GM19372 (cell line): ENCODE data around the gene RASA4B.
A peak's percentile ranks its signal among the peaks of the same experiment; 100 is the strongest.
"Not testable (repeated sequence)": the region's sequence is repeated elsewhere in the genome, so short reads cannot be mapped to it uniquely, and the experiment has no call there.

Source experiments
- ATAC-seq: cut with Tn5 transposase; IDR thresholded peaks from one replicate; pipeline ENCODE4 v1.9.1; 2021; ENCODE audit warnings: mild to moderate bottlenecking, low read depth, moderate library complexity; ENCODE audit not compliant: unreplicated experiment

RASA4B gene

DNA sequence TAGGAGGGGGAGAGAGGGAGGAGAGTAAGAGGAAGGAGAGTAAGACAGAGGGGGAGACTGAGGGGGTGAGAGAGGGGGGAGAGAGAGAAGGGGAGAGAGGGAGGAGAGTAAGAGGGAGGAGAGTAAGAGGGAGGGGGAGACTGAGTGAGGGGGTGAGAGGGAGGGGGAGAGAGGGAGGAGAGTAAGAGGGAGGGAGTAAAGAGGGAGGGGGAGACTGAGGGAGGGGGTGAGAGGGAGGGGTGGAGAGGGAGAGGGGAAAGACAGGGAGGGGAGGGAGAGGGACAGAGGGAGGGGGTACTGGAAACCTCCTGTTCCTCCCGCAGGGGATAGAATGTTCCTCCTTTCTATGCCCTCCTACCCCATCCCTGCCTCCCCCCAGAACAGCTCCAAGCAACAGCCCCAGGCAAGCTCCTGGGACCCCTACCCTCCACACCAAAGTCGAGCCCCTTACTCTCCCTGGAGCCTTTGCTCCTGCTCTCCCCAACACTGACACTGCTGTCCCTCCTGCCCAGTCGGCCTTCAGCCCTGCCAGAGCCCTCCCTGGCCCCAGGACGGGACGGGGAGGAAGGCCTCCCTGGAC is 4.8 kb downstream of the RASA4B start:
- not testable (repeated sequence) for ATAC-seq

DNA sequence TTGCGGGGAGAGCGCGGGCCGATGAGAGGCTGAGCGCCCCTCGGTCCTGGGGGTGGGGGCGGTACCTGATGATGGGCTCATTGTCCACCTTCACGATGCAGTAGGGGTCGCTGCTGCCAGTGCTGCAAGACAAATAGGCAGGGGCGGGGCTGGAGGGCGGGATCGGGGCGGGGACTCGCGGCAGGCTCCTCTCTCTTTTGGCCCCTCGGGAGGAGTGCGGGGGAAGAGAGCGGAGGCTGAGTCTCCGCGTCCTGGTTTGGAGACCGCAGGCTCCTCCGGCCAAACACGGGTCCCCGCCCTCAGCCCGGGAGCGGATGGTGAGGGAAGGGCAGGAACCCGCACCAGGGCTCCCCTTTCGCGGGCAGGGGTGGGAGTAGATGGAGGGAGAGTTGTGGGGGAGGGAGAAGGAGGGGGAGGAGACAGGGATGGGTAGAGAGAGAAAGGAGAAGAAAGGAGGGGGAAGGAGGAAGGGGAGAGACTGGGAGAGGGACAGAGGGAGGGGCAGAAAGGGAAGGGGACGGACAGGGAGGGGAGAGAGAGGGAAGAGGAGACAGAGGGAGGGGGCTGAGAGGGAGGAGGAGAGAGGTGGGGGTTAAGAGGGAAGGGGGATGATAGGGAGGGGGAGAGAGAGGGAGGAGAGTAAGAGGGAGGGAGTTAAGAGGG is 5.6 kb downstream of the RASA4B start:
- peak; percentile 42 for ATAC-seq

DNA sequence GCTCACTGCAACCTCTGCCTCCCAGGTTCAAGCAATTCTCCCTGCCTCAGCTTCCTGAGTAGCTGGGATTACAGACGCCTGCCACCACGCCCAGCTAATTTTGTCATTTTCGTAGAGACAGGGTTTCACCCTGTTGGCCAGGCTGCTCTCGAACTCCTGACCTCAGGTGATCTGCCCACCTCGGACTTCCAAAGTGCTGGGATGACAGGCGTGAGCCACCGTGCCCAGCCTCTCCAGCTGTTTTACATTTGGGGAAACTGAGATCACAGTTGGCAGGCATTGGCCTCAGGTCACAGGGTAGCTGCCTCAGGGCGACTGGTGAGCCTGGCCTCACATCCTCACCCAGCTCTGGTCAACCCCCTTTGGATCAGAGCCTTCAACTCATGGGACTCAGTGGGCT is 7.0 kb downstream of the RASA4B start:
- not testable (repeated sequence) for ATAC-seq

DNA sequence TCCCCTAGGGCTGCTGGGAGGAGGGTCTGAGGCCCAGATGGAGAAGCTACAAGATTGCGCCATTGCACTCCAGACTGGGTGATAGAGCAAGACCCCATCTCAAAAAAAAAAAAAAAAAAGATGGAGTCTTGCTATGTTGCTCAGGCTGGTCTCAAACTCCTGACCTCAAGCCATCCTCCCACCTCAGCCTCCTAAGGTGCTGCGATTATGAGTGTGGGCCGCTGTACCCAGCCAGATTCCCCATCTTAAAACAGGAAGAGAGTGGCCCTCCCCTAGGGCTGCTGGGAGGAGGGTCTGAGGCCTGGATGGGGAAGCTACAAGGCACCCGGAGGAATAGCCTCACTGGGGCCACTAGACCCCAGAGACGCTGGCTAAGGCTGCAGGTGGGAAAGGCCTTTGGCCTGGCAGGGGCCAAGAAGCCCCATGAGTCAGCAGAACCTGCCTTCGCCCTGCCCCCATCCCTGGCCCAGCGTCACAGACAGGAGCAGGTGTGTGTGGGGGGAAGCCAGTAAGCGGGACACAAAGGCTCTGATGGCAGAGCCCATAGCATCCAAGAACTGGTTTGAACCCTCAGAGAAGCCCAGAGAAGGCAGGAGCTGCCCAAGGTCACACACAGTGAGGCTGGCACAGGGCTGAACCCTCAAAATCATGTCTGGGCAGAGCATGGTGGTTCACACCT is 10.0 kb downstream of the RASA4B start:
- ATAC-seq, result not testable (repeated sequence)

DNA sequence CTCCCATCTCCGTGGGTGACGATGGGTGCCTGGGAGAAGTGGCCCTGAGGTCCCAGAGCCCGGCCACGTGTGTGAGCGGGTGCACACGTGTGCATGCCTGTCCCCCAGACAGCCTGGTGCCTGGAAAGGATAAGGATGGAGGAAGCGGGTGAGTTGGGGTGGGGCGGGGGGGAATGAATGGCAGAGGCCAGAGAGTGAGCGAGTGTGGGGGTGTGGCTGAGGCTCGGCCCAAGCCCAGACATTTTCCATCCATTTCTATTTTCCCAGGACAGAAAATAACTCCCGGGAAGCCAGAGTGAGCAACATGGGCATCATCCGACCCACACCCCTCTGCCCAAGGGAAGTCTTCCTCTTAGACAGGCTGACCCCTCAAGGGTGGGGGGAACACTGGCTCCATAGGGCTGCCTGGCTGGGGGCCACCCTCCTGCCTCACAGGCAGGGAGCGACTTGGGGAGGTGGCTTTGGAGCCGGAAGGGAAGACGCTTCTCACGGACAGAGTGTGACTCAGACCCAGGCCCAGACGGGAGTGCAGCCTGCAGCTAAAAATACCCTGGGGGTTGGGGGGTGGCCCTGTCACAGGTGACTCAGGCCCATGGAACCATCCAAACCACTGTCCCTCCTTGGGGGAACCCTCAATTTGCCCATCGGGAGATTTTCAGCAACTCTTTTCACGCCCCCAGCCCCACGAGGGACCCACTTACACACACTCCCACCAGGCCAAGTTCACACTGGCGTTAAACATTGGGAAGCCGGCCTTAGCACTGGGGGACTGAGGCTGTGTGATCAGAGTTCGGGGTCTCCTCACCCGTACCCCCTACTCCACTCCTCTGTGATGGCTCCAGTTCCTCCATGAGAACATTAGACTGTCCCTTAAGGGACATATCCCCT is 12.0 kb downstream of the RASA4B start:
- ATAC-seq, result not testable (repeated sequence)

DNA sequence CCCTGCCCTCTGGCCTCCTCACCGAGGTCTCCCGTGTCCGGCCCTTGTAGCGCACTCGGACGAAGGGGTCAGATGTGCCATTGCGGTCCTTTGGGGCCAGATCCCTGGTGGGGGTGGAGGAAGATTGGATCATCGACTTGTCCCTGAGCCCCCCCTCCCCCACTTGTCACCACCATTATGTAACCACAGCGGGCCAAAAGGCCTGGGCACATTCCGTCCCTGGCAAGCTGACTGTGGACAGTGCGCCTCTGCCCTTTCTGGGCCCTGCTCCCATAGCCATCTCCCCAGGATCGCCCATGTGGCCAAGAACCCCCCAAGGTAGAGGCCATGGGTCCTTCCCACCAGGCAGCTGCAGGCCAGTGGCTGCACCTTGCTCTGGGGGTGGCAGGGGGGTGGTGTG is 14.4 kb downstream of the RASA4B start:
- not testable (repeated sequence) for ATAC-seq

DNA sequence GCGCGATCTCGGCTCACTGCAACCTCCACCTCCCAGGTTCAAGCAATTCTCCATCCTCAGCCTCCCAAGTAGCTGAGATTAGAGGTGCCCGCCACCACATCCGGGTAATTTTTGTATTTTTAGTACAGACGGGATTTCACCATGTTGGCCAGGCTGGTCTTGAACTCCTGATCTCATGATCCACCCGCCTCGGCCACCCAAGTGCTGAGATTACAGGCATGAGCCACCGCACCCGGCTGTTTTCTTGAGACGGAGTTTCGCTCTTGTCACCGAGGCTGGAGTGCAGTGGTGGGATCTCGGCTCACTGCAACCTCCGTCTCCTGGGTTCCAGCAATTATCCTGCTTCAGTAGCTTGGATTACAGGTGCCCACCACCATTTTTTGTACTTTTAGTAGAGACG is 19.3 kb downstream of the RASA4B start:
- ATAC-seq, result not testable (repeated sequence)

DNA sequence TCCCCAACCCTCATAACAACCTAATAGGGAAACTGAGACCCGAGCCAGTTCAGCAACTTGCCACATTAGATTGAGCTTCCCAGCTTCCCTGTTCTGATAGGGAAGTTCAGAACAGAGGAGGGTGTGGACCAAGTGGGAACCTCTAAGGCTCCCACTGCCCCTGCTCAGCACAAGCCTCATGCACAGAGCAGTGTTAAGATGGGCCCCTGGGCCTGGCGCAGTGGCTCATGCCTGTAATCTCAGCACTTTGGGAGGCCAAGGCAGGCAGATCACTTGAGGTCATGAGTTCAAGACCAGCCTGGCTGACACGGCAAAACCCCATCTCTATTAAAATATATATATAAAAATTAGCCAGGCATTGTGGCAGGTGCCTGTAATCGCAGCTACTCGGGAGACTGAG is 20.3 kb downstream of the RASA4B start:
- not testable (repeated sequence) for ATAC-seq

DNA sequence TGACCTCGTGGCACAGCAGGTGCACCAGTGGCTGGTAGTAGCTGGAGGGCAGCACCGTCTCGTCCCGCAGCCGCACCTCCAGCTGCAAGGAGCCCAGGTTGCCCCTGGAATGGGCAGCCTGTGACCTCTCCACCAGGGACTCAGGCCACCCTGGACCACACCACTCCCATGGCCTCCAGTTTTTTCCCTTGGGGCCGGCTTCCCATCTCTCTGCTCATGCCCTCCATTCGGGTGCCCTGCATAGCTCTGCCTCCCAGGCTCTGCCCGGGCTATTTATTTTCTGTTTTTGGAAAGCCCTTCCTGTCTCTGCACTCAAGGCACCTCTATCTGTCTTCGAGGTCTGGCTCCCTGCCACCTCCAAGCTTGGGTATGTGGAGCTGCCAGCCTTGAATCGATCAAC is 20.7 kb downstream of the RASA4B start:
- not testable (repeated sequence) for ATAC-seq

DNA sequence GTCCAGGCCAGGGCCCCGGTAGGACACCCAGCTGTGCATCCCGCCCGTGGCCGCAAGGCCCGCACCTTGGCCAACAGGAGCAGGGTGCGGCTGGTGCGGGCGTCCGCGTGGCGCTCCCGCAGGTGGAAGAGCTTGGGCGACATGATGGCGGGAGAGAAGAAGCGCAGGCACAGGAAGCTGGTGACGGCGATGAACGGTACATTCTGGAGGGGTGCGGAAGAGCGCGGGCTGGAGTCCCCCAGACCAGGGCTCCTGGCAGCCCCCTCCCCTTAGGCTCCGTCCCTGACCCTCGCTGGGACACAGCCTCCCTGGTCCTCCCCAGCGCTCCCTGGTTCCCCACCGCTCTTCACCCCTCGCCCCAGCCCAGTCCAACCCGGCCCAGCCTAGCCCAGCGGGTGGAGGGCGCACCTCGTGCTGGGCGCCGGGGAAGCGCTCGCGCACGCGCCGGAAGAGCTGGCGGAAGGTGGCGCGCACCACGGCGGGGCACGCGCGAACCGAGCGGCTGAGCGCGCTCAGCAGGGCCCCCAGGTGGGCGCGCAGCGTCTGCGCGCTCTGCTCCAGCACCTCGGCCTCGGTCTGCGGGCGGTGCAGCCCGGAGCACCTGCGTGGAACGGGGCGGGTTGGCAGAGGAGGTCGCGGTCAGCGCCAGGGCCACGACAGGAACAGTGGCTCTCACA is 23.0 kb downstream of the RASA4B start:
- ATAC-seq, result peak; percentile 62

DNA sequence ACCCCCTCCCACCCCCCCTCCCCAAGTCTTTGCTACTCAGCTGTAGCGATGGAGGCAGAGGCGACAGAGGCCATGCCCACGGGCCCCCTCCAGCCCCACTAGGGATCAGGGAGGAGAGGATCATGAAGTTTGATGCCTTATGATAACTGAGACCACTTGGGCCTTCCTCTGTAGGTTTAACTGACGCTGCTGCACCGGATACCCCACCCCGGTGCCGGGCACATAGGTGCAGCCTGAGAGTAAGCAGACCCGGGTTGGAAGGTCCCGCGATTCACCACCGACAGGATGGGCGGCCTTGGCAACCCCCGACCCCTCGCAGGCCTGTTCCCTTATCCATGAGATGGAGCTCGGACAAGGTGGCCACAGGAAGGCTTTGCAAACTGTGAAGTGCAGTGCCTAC is 23.6 kb downstream of the RASA4B start:
- not testable (repeated sequence) for ATAC-seq

DNA sequence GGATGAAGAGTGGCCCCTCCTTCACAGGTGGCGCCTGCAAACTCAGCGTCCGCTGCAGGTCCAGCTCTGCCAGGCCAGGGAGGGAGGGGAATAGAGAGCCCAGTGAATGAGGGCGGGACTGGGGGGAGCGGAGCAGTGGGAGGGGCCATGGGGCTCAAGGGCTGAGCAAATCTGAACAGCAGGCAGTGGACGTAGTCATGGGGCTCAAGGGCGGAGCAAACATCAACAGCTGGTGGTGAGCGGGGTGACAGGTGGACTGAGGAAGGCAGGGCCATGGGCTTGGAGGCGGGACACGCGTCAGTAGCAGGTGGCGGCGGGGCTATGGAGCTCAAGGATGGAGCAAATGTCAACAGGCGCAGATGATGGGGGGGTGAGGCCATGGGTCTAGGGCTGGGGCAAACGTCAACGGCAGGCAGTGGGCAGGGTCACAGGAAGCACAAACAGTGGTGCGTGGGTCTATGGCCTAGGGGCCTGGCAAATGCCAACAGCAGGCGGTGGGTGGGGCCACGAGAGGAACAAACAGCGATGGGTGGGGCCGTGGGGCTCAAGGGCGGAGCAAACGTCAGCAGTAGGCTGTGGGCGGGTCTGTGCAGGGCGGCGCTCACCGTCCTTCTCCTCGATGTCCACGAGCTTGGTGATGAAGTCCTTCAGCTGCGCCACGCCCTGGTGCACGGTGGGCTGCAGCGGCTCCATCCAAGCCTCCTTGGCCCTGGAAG is 24.2 kb downstream of the RASA4B start:
- ATAC-seq, result not testable (repeated sequence)

DNA sequence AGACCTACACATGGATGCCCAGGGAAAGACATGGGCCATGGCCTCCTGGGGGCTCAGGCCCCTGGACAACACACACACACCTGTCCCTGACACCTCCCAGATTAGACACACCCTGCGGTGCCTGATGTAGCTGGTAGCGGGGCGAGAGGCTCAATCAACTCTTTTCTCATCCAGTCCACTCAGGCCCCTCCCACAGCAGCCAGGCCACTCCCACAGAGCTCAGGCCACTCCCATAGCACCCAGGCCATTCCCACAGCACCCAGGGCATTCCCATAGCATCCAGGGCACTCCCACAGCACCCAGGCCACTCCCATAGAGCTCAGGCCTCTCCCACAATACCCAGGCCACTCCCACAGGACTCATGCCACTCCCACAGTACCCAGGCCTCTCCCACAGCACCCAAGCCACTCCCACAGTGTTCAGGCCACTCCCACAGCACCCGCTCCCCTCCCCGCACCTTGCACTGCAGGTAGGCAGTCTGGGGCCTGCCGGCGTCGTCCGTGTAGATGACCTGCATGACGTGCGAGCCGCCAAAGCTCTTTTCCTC is 27.0 kb downstream of the RASA4B start:
- ATAC-seq, result not testable (repeated sequence)

DNA sequence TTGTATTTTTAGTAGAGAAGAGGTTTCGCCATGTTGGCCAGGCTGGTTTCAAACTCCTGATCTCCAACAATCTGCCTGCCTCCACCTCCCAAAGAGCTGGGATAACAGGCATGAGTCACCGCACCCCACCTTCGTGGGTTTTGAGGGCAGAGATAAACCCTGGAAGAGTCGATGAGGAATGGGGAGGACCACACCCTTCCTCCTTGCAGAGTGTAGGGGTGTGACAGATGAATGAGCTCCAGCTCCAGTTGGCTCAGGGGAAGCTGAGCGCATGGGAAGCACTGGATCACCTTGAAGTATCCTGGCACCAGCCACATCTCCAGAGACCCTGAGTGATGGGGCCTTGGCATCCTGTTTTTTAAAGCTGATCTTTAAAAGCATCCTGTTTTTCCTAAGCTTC is 33.3 kb downstream of the RASA4B start:
- ATAC-seq, result not testable (repeated sequence)

DNA sequence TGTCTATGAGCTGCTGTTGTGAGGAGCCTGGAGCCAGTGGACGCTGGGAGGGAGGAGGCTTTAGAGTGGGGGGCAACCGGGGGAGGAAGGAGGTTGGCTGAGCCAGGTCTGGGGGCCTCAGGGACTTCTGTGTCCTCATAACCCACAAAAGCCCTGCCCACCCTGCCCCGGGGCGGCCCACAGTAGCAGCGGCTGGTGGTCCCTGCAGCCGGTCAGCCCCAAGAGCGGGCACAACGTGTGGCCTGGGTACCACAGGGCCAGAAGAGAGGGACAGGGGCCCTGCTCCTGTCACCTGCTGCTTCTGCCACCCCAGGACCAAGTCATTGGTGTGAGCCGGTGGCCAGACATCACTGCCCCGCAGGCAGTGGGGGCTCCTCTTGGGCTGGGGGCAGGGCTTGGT is 35.6 kb downstream of the RASA4B start:
- ATAC-seq, result not testable (repeated sequence)

DNA sequence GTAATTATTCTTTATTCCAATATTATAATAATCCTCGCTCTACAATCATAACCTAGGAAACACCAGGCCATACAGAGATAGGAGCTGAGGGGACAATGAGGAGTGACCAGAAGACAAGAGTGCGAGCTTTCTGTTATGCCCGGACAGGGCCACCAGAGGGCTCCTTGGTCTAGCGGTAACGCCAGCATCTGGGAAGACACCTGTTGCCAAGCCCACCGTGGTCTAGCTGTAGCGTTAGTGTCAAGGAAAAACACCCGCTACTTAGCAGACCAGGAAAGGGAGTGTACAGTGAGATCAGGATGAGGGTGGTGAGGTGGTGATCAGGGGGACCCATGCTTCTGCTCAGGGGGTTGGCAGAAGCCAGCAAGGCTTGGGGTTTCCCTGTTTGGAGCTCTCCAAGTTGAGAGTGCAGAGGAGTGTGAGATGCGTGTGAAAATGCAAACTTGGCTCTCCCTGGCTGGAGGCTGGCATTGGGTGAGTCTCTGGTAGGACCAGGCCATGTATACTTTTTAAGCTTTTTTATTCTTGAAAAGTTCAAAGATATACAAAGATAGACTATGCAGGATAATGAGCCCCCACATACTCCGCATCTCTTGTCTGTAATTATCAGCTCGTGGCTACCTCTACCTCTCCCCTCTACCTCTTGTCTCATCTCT is 37.5 kb downstream of the RASA4B start:
- ATAC-seq, result not testable (repeated sequence)

DNA sequence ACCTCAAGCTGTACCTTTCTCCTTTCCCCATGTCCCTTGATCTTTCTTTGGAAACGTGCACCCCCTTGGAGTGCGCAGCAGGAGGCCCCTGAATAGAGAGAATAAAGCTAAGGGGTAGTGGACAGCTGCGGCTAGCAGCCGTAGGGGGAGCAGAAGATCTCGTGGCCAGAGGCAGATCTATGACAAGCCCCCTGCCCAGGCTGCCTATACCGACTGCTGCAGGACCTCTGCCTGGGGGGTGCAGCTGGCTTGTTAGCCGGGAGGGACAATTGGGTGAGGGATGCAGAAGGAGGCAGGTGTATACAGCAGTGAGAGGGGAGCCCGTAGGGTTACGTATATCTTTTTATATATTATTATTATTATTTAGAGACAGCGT is 38.4 kb downstream of the RASA4B start:
- ATAC-seq, result peak; percentile 23

DNA sequence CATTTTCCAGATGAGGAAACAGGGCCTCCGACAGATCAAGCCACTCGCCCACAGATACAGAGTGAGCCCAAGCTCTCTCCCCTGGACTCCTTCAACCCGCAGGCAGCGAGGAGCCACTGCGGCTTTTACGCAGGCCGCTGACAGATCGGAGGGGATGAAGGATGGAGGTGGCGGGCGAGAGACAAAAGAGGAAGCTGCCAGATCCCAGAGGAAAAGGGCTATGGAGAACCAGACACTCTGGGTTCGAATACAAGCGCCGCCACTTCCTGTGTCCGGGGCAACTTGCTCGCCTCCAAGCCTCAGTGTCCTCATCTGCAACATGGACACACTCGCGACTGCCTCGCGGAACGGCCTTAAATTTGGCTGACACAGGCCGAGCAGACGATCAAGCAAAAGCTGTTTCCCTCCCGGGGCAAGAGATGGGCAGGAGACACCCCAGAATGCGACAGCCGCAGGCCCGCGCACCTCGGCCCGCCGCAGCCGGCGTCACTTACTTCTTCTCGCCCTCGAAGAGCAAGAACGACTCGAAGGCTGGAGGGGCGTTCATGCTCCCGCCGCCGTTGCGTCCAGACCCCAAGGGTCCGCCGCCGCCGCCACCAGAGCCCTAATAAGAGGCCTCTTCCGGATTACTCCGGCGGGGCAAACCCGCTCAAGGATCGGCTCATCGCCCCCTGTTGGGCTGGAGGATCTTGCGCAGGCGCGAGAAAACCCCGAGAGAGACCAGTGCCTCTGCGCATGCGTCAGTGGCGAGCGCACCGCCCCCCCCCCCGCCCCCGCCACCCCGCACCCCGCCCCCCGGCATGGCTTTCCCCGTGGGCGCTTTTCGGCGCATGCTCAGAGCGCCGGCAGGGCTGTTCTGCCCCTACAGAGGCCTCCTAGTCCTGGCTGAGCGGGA is 39.0 kb downstream of the RASA4B start, which contains the start of gene POLR2J:
POLR2J (minus strand) TSS at position 609 of the 895 bp plus-strand sequence; CDS start at position 547, 62 bp downstream.
- peak; percentile 93 for ATAC-seq
